ENCODE data around the gene AVPR1B.

AVPR1B gene

DNA sequence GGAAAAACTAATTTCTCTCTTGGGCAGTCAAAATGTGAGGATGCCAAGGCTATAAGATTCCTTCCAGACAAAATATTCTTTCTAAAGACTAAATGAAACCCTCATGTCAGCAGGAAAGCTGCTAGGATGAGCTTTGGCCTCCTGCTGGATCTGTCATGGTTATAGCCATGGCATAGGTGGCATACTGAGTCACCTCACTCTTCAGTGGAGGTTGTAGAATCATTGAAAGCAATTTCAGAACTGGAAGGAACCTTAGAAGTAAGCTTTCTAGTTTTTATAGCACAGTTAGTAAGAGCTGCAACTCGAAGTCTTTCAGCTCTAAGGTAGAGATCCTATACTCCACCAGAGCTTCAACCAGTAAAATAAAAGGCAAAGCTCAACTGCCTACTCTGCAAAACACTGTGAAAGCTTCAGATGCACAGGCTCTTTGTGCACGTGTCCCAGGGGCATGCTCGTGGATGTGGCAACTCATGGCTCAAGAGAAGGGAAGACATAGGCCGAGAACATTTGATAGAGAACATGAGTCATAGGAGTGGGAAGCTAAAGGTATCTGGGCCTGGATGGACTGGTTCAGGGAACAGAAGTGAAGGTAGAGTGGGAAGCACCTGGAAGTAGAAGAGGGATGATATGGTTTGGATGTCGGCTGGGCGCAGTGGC is 5.8 kb downstream of the AVPR1B start:
- peak; percentile 41 for DNase-seq

DNA sequence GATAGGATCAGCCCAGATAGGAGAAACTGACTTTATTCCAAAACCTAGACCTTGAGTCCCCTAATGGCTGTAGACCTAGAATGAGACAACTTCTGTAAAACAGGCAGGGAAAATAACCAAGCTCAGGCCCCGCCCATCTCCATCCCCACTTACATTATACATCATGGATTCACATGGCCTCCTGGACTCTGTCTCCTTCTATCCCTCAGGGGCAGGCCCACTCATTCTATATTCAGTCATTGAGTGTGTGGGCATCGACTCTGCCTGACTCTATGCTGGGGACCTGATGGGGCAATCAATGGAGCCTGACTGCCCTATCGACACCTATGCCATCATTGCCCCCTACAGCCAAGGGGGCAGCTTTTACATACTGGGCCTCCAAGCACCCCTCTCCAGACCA is 6.4 kb downstream of the AVPR1B start:
- no peak for DNase-seq

DNA sequence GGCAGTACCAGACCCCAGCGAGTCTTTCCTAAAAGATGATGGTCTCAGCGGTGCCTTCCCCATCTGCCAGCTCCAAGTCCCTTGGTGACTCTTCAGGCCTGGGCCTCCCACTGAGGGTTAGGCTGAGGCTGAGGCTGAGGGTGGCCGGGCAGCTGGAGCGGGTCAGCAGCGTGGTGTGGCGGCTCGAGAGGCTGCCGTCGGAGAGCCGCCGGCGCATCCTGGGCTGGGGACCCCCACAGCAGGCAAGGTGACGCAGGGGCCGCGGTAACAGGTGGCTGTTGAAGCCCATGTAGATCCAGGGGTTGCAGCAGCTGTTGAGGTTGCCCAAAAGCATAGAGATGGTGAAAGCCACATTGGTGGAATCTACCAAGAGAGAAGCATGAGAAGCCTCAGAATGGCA is 7.0 kb downstream of the AVPR1B start:
- DNase-seq, result no peak

DNA sequence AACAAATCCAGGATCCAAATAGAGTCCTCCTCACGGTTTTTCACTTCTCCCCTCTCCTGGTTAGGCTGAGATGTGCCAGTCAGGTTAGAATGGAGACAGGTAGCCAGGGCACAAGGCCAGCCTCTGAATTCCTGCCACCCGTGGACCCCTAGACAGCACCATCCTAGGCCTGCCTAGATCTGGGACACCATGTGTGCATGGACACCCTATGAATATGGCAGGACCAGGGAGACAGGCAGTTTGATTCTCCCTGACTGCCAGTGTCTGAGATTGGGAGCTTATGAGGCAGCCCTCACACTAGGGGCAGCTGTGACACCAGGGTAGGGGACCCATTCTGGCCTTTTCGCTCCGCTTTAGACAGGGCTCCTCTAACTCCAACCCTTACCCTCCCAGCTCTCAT is 7.5 kb downstream of the AVPR1B start:
- no peak for DNase-seq

DNA sequence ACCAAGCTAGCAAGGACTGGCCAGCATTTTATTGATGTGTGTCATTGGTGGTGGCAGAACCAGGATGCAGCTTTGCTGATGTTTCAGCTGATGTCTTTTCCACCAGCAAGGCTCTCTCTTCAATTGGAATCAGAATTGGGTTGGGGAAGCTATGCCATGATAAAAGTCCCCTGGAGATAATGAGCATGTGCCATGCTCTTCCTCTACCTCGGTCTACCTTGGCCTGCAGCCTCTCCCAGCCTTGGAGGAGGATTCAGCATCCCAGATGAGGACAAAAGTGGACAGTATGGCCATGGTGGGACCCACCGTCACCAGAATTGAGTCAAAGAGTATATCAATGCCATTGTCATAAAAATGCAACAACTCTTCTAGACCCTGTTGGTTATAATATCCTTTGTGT is 8.6 kb downstream of the AVPR1B start:
- no peak for DNase-seq

DNA sequence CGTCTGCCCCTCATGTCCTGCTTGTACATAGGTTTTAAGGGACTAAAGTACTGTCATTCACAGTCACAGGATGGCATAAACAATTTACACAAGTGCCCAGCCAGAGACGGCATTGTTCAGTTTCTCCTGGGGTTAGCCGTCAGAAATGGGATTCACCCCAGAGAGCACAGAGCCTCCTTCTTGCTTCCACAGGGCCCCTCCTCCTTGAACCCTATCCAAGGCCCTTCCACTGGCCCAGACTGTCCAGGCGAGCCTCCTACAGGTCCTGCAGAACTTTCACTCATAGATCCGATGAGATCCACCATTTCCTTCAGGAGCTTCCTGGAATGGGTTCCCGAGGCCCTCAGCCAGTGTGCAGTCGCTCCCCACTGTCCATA is 10.0 kb downstream of the AVPR1B start:
- no peak for DNase-seq

DNA sequence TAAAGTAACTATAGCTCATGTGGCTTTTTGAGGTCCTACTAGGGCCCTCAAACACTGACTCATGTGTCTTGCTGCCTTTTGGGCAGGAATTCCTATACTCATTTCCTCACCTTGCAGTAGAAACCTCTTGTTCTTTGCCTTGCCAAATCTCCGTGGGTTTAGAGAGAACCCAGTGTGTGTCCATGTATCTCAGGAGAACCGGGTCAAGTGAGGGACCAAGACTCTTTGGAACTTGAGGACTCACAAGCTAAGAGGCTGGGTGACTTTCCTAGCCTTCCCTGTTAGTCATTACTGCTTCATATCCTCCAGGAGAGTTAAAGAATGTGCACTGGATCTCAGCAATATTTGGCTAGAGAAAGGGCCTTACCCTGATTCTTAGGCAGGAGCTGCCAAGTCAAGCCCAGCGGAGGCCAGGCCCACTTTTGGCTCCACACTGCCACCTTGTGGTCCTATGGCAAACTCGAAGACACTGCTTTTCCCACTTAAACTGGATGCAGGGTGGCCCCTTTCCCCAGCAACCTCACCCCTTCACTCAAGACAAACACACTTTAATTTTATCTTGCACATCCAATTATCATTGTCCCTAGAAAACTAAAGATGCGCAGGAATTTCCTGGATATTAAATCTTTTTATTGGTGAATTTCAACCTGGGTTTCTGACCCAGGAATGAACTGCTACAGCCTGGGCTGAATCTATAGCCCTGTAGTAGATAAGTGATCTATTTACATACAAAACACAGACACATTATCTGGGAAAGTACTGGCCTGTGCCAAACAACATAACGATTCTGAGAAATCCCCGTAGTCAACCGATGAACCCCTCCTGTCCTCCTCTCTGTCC is 10.6 kb downstream of the AVPR1B start:
- peak; percentile 76 for DNase-seq

DNA sequence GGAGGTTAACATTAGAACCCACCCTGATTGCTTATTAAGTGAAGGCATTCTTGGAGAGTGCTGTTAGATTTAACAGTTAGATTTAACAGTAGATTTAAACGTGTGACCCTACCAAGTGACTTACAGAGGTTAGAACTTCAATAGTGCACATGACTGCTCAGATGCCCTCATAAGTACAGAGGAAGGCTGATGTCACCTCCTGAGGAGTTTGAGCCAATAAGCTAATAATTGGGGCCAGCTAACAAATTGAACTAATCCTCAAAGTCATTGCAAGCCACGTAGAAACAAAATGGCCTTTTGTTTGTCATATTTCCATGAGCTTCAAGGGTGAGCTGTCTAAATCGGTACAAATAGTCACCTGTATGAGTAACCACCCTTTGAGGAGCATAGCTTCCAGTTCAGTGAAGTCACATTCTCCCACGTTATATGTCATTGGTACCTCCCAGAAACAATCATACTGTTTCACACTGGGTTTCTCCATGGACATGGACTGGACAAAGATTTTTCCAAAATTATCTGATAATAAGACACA is 11.7 kb downstream of the AVPR1B start:
- DNase-seq, result no peak

DNA sequence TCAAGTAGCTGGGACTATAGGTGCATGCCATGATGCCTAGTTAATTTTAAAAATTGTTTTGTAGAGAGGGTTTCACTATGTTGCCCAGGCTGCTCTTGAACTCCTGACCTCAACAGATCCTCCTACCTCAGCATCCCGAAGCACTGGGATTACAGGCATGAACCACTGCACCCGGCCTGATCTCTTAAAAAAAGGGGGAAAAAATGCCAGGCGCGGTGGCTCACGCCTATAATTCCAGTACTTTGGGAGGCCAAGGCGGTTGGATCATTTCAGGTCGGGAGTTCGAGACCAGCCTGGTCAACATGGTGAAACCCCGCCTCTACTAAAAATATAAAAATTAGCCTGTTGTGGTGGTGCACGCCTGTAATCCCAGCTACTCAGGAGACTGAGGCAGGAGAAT is 13.2 kb downstream of the AVPR1B start:
- no peak for DNase-seq

DNA sequence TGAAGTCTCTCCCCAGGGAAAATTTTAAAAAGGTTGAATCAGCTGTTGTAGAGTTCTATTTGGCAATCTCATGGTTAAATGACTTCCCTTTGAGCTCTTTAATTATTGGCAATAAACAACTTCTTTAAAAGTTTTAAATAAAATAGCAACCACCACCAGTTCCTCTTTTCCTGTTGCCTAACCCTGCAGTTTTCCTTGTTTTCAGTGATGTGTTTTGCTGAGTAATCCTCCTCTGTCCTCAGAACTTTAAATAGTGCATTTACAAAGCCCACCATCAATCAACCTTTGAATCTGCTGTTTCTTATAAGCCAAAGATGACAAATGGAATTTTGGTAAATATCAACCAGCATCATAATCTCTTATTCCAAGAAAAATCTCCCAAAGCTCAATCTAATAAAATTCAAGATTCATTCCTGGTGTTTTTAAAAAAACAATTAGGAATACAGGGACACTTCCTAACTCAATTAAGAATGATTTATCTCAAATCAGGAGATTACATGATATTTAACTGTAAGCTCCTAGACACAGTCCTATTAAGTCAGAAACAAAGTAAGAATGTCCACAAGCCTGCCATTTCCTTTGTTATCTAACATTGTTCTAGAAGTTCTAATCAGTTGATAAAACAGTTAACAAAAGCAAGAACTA is 14.8 kb downstream of the AVPR1B start:
- no peak for DNase-seq

DNA sequence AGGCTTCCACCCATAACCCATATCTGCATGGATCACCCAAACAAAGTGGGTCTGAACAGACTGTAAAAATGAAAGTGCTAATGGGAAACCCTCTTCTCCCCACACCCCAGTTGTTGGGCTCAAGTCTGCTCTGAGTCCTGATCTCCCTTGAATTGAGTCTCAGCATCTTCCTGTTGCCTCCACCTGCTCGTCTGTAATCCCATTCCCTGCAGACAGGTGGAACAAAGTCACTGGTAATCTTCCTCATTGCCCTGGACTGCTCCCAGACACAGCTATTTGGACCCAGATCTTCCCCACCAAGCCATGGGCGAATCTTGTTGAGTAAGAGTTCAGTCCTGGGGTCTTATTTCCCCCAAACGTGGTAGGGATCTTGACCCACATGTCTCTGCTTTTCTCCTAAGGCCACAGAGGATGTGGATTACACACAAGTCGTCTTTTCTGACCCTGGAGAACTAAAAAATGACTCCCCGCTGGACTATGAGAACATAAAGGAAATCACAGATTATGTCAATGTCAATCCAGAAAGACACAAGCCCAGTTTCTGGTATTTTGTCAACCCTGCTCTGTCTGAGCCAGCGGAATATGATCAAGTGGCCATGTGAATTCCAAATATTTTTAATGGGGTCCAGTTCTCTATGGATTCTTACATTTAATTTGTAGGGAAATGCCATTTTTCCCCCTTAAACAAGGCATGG is 15.7 kb downstream of the AVPR1B start:
- DNase-seq, result no peak

DNA sequence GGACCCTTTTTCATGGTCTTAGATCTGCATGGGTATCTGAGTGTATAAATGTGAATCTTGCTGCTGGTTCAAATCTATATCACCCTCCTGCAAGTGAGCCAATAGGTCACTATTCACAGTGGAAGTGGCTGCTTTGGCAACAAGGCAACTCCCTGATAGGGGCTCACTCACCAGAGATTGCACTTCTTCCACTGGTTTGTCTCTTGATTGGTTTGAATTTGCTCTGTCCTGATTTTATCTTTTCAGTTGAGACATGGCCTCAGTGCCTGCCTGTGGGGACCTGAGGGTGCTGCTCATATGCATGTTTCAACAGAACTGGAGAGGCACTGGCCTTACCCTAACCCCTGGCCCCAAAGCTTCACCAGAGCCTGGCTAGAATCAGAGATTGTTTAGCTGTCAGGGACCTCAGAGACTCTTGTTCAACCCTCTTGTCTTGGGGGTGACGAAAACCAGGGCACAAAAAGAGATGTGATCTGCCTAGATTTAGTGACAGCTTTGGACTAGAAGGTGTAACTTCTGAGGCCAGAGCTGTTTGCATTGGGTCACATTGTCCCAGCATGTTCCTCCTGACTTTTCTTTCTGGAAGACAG is 16.9 kb downstream of the AVPR1B start:
- no peak for DNase-seq

DNA sequence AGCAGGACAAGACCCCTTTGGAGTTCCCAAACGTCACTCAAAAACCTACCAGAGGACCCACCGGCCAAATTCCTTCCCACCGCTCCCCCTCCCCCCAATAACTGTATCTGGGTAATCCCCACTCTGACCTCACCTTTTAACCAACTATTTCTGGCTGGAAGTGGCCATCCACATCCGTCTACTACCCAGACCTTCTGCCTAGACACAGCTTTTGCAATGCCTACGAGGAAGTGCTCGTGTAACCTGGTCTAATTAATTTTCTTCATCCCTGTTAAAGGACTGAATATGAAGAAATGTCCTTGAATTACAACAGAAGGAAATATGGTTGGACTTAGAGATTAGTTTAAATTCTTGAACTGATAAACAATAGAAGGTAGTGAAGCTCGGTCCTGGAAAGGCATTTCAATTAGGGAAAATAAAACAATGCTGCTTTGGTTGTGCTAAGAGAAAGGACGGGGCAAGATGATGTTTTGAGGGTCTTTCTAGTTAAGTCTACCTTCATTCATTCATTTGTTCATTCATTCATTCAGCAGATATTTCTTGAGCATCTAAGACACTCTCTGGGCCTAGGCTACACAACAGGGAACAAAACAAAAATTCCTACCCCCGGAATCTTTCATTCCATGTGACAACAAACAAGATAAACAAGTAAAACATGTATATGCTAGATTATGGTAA is 18.8 kb downstream of the AVPR1B start:
- no peak for DNase-seq

DNA sequence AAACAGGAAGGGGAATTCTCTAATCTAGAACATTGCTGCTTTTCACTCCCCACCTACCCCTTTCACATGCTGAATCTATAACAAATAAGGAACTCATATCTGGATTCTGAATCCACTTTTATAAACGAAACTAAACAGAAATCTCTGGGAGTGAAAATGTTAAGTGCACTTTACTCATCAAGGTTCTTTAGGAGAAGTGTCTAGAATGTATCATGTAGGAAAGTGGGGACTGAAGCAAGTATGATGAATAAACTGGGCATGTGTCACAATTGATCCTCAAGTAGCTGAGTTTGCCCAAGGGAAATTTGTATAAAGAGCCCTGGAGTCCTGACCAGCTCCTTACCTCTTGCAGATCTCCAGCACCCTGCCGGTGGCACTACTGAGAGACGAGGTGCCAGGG is 19.8 kb downstream of the AVPR1B start:
- no peak for DNase-seq

DNA sequence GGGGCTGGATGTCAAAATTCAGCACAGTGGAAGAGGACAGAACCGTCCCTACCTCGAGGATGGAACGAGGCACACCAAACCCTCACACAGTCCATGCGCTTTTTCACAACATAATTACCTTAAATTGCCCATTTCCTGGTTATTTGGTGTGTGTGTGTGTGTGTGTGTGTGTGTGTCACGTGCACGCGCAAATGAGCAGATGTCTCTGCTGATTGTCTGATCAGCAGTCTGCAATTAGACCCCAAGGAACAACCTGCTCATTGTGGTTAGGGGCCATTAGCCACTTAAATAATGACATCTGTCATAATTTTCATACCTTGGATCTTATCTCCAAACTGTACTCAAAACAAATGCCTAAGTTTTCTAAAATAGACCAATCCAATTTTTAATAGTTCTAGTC is 23.2 kb downstream of the AVPR1B start:
- DNase-seq, result no peak

DNA sequence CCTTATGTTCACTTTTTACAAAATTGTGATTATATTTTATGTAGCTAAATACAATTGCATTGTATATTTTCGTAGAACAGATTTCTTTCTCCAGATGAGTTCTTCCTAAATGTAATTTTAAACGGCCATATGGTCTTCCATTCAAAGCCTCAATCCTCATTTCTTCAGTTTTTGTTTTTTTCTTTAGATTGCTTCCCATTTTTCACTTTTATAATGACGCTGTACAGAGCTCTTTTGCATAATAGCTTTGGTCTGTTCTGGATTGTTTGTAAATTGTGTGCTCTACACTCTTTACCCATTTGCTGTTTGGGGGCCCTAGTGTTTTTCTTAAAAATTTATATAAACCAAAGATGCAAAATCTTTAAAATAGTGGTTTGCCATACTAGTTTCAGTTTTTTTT is 27.8 kb downstream of the AVPR1B start:
- DNase-seq, result no peak

DNA sequence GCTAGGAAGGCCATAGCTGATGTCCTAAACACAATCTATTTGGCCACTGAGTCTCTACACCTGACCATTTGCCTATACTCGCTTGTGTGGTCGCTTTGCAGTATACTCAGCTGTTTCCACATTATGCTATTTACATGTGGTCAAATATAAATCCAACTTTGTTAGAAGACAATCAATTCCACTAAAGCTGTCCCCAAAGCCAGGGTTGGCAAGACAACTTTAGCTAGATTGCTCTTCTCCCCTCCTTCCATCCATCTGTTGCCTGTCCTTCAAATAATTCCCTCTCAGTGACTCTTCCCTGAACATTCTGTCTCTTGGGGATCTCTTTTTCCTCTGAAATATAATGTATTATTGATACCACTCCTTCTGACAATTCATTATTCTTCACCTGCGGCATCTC is 30.1 kb downstream of the AVPR1B start:
- DNase-seq, result no peak

DNA sequence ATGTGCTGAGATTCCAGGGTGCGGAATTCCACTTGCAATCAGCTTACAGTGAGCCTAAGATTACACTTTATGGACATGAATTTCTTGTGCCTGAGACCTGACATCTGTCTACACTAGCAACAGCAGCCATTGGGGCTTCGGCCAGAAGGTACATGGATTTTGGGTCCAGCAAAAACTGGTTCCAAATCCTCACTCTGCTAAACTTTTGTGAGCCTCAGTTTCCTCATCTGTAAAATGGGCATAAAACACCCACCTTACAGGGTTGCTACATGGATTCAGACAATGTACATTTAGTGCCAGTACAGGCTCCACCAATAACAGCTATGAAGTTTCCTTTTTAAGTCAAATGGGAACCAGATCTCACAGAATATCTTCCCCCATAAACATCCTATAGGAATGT is 33.4 kb downstream of the AVPR1B start:
- DNase-seq, result no peak

DNA sequence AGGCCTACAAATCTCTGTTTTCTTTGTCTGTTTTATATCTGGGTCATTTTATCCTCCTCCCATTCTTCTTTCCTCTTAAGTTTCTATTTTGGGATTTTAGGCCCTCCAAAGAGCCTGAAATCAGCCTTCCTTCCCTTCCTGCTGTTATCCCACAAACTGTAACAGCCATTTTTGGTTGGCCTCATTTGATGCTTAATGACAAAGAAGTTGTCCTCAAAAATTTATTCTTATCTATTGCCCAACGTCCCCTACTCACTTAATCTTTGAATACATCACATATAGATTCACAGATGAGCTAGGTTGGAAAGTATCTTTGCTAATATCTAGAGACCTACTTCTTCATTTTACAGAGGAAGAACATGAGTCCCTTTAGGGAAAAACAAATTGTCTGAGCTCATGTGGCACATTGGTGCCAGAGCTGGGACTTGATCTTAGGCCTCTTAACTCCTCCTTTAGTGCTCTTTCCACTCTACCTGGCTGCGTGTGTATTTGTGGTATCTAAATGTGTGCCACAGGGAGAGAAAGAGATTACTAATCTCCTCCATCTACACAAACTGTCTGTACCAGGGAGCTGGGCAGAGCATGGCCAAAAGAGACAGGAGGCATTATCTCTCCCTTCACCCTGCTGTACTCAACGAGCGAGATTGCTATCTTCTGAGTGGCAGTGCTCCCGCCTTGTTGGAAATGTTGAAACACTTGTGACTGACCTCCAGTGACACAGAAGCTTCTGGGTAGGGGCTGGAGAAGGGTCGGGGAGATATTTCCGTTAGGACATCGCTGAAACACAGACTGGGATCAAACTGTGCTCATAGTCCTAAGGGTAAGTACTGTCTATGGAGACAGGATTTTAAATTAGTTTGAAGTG is 34.1 kb downstream of the AVPR1B start:
- no peak for DNase-seq

DNA sequence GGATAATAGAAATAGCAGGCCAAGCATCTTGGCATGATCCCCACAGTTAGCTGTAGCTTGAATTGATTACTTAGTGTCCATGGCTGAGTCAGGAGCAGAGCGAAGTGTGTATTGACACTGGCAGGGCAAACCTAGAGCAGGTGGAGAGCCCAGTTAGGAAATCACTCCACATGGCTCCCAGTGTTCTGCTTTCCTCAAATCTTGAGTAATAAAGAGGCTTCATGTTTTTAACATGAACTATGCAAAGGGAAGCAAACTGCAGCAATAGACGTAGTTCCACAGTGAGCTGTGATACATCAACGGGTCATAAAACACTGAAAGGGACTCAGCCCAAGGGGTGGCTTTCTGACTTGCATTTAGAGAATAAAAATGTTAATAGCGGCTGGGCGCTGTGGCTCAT is 35.3 kb downstream of the AVPR1B start:
- no peak for DNase-seq

All from NCI-H226 (cell line).